GM19467 (cell line): ENCODE measurements around the gene CDYL.
"Not testable (repeated sequence)": the region's sequence is repeated elsewhere in the genome, so short reads cannot be mapped to it uniquely, and the experiment has no call there.

Experiments used
- ATAC-seq: cut with Tn5 transposase; IDR thresholded peaks from one replicate; pipeline ENCODE4 v1.9.1; 2021; ENCODE audit warnings: mild to moderate bottlenecking, moderate library complexity; ENCODE audit not compliant: unreplicated experiment

Gene CDYL

DNA sequence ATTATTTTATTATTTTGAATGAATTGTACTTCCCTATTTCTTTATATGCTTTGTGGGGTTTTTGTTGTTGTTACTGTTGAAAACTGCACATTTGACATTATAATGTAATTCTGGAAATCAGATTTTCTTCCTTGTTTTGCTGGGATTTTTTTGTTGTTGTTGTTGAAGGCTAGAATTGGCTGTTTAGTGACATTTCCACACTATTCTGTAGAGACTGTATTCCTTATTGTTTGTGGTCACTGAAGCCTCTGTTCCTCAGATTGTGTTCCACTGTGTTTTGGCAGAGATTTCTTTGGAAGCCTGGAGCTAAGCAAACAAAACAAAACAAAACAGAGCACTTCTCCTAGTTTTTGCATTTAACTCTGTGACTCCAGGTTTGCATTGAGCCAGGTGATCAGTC lies 52.9 kb downstream of the CDYL start:
- no peak for ATAC-seq

DNA sequence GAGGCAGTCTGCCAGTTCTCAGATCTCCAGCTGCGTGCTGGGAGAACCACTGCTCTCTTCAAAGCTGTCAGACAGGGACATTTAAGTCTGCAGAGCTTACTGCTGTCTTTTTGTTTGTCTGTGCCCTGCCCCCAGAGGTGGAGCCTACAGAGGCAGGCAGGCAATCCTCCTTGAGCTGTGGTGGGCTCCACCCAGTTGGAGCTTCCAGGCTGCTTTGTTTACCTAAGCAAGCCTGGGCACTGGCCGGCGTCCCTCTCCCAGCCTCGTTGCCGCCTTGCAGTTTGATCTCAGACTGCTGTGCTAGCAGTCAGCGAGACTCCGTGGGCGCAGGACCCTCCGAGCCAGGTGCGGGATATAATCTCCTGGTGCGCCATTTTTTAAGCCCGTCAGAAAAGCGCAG lies 59.3 kb downstream of the CDYL start:
- ATAC-seq = not testable (repeated sequence)

DNA sequence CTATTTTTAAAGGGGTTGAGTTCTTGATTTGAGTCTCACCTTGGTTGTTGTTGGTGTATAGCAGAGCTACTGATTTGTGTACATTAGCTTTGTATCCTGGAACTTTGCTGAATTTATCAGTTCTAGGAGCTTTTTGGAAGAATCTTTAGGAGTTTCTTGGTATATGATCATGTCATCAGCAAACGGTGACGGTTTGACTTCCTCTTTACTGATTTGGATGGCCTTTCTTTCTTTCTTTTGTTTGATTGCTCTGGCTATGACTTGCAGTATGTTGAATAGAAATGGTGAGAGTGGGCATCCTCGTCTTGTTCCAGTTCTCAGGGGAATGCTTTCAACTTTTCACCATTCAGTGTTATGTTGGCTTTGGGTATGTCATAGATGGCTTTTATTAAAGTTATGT lies 64.0 kb downstream of the CDYL start:
- ATAC-seq = no peak

DNA sequence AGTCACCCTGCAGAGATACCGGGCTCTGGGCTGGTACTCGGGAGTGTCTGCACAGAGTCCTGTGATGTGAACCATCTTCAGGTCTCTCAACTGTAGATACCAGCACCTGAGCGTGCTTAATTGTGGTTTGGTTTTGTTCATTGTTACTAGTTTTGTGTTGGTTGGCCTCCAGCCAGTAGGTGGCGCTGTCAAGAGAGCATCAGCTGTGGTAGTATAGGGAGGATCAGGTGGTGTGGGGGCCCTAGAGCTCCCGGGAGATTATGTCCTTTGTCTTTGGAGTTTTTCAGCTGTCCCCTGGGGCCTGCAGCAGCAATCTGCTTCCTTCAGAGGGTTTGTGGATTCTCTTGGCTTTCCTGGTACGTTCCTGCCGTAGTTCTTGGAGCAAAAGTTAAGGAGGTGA lies 67.9 kb downstream of the CDYL start:
- ATAC-seq = no peak

DNA sequence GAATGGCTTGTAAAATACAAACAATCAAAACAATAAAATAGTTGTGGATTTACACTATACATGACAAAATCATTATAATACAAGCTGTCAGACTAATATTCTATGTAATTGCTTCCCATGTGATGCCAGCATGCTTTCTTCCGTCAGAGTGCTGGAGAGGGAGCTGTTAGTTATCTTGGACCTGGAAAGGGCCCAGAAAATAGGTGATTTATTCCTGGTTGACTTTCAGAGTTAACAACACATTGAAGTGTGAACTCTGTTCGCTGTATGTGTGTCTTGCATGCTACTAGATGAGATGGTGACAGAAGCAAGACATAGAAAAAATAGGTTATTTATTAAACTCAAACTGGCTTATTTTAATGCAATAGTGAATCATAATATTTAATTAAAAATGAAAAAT lies 70.2 kb downstream of the CDYL start:
- no peak for ATAC-seq

DNA sequence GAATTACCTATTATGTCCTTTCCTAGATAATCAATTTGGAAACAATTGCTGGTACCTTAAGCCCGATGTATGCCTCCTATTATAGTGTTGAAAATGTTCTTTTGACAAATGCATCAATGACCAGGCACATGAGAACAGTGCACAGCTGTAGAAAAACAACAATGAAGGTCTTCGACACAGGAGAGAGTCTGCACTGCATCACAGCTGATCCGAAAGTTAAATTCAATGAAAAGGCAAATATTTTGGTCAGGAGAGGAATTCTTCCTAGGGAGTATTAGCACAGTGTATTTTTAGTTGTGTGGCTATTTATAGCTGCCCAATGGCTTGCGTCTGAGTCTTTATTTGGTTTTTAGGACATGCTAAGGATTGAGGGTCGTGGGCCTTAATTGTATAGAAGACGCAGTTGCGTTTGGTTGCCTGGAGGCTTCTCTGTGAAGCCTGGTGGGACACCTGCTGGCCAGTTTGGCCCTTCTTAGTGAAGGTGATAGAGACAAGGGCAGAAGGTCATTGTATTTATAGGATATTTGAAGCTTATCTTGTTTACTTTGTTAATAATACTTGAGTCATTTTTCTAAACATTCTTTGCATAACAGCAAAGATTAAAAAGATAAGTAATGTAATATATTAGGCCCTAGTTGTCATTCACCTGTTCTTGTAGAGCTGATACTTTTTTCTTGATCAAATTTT lies 72.3 kb downstream of the CDYL start:
- ATAC-seq = no peak

DNA sequence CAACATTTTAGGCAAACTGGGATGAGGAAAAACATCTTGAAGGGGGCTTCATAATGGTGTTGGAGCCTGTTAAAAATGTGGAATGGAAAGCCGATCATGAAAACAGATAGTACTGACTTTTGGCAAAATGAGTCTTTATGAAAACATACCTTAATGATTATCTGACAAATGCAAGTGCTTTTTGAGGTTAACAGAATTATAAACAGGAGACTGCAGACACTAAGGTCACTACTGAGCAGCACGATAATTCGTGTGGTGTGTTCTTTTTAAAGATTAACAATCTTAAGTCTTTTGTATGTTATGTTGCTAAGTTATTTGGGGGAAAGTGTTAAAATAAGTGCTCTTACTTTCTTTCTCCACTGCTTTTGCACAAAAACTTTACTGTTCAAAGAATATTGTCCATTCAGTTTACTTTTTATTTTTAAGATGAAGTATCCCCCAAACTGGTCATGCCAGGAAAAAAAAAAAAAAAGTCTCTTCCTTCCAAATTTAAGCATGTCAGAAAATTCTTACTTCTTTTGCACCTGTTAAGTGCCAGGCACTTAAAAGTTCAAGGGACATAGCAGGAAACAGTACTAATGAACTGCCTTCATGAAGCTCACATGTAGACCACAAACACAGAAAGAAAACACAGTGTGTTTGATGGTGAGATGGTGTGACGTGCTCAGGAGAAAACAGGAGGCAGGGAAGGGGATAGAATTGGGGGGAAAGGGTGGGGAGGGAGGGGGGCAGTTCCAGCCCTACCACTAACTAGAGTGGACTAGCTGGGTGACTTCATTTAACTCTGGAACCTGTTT lies 73.2 kb downstream of the CDYL start:
- ATAC-seq = no peak

DNA sequence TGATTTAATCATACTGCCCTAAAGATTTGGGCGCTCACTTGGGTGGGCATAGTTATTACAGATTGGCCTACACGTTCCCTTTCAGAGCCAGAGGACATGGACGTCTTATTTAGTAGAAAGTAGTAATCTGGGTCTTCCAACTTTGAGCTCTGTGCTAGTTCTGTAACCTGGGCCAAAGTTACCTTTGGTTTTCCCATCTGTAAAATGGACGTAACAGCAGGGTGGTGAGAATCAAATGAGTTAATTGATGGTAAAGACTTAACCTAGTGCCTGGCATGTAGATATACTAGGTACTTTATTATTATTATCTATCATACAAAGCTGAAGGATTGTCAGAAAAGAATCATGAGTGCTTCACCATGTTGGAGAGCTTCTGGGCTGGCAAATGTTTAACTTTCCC lies 74.8 kb downstream of the CDYL start:
- ATAC-seq = no peak

DNA sequence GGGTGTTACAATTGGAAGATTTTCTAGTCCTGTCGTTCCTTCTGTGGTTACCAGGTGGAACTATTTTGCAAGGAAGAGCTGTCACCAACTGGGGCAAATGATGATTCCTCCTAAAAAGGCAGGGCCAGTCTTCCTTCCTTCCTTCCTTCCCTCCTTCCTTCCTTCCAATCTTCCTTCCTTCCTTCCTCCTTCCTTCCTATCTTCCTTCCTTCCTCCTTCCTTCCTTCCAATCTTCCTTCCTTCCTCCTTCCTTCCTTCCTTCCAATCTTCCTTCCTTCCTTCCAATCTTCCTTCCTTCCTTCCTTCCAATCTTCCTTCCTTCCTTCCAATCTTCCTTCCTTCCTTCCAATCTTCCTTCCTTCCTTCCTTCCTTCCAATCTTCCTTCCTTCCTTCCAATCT lies 76.0 kb downstream of the CDYL start:
- ATAC-seq = not testable (repeated sequence)

DNA sequence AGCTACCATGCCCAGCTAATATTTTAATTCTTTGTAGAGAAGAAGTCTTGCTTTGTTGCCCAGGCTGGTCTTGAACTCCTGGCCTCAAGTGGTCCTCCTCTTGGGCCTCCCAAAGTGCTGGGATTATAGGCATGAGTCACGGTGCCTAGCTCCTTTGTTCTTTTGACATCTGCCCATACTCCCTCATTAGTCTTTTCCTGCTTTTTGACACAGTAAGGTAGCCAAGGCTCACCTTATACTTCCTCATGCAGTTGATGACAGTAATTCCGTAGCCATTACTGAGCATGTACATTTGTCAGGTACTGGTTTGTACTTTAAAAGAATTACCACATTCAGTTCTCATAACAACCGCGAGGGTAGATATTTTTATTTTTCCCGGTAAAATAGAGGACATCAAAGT lies 76.7 kb downstream of the CDYL start:
- no peak for ATAC-seq

DNA sequence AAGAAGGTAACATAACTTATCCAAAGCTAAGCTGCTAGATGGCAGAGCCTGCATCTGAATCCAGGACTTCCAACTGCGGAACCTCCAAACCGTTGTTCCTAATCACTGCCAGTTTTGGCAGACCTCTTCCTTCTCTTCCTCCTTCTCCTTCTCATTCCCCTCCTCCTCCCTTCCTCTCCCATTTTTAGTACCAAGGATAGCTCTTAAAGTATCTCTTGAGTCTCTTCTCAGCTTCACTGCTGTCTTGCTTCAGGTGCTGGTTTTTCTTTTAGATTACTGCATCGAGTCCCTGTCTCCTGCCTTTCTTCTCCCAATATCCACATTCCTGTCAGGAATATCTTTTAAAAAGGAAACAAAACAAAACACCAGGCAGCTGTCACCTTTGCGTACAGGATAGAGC lies 77.1 kb downstream of the CDYL start:
- ATAC-seq = no peak

DNA sequence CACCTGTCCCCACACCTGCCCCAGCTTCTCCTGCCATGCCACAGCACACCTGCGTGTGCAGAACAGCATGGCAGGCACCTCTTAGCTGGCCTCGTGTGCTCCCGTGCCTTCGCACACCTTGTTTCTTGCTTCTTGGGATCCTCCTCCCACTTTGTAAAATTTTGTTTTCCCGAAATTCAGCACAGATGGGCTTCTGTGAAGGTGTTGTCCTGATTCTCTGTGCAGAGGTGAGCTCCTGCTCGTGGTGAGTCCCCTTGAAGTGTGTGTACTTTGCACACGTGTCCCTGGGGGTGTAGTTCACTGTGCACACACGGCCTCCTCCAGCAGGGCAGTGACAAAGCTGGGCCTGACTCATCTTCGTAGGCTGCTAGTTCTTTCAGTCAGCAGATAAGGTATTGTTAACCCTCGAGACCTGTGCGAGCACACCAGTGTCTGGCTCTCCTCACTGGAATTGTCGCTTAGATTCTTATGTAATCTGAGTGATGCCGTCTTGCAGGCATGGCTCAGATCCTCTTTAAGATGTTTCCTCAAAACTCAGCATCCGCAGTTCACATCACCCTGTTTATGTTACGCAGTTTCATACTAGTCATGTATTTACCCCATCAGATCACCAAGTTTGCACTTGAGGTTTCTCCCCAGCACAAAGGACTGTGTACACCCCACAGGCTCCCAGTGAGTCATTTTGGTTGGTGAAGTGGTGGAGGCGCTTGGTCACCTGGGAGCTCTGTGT lies 77.7 kb downstream of the CDYL start:
- no peak for ATAC-seq

DNA sequence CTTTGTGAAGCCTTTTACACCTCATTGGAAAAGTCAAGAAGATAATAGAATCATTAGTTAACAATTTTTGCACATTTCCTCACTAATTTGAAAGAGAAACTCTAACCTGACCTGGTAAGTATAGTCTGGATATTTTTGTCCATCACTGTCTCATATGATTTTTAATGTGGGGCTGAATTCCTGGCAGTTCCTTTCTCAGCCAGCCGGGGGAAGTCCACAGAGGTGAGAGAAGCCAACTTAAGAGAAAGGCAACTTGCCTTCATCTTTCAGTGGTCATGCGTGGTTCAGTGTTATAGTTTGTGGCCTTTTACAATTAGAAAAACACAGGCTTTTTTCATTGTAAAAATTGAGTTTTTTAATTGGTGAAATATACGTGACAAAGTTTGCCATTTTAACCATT lies 80.6 kb downstream of the CDYL start:
- no peak for ATAC-seq

DNA sequence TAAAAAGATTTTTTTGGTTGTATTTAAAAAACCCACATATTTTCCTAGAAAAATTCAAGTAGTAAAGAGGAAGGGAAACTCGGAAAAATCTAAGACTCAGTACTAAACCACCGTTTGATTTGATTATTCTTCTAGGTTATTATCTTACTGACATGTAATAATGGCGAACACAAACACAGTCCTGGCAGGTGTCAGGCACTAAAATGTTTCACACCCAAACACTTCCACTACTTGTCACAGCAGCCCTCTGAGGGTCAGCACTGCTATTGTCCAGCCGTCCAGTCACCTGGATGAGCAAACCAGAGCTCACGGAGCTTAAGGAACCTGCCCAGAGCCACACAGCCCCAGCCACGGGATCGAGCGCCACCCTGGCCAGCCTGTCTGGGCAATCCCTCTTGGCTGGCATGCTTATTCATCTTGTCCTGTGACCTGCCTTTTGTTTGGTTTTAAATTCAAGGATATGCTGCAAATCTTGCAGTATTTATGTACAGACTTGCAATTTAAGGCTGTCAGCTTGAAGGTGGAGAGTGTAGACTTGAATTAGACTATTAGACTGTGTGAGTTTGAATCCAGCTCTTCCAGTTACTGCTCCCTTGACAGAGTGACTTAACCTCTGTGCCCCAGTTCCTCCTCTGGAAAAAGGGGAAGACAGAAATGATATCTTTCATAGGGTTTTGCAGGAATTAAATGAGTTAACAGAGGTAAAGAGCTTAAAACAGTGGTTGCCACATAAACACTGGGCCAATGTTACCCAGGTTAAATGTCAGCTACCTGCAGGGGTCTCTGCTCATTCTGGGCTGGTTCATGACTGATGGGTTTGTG lies 82.2 kb downstream of the CDYL start:
- no peak for ATAC-seq

DNA sequence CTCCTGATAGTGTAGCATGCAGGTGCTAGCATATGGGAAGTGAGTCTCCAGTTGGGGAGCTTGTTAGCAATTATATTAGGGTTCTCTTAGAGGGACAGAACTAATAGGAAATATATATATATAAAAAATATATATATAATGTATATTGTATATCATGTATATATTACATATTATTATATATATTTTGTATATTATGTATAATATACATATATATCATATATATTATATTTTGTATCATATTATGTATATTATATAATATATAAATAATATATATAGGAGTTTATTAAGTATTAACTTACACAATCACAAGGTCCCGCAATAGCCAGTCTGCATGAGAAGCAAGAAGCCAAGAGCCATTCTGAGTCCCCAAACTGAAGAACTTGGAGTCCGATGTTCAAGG lies 84.2 kb downstream of the CDYL start:
- no peak for ATAC-seq

DNA sequence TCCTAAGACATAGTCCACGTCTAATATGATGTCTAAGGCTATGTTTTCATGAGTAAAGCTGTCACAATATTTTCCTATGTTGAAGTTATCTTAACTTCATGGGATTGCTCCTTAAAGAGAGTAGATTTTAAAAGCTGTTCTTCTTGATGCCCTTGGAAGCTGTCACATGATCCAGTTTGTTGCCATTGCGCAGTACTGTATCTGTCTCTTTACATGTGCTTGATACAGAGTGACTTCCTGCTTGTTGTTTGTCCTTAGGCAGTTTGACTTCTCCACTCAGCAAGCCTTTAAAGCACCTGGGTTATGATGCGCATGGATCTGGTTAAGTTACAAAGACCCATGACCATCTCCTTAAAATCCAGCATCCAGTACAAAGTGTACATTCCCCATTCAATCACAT lies 85.4 kb downstream of the CDYL start:
- no peak for ATAC-seq

DNA sequence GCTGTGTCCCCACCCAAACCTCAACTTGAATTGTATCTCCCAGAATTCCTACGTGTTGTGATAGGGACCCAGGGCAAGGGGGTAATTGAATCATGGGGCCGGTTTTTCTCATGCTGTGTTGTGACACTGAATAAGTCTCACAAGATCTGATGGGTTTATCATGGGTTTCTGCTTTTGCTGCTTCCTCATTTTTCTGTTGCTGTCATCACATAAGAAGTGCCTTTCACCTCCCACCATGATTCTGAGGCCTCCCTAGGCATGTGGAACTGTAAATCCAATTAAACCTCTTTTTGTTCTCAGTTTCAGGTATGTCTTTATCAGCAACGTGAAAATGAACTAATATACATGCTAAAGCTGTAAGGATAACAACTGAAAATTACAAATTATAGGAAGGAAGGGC lies 88.3 kb downstream of the CDYL start:
- no peak for ATAC-seq

DNA sequence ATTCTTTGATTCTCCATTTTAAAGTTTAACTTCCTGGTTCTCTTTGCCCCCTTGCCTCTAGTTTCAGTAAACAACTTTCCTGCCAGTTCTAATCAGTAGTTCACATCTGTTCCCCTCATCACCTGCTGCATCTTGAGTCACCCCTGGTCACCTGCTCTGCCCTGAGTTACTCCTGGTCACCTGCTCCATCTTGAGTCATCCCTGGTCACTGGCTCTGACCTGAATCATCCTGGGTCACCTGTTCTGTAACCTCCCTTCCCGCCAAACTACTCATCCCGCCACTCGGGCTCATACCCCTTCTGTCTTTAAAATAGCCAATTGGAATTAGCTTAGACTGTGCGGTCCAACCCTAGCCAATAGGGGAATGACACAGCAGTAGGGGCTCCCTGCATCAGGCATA lies 88.8 kb downstream of the CDYL start:
- not testable (repeated sequence) for ATAC-seq

DNA sequence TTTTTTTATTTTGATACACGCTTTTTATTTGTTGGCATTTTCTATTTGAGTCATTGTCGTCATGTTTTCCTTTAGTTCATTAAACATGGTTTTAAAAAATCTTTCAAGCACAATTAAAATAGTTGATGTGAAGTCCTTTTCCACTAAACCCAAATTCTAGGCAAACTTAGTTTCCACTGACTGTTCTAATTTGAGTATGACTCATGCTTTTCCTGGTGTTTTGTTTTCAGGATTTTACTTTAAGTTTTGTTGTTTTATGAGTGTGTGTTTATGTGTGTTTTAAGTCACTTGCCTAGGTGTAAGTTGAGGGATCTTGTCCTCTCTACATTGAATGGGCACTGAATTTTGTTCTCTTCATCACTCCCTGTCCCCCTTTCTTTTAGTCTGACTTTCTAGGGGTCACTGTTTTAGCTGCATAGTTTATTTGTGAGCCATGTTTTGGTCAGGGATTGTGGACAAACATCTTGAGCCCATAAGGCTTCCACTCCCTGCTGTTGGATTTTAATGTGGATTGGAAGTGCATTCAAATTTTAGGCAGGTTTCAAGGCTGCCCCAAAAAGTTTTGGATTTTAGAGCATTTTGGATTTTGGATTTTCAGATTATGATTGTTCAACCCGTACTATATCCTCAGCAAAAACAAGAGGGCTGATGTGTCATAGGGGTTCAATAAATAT lies 94.8 kb downstream of the CDYL start:
- no peak for ATAC-seq

DNA sequence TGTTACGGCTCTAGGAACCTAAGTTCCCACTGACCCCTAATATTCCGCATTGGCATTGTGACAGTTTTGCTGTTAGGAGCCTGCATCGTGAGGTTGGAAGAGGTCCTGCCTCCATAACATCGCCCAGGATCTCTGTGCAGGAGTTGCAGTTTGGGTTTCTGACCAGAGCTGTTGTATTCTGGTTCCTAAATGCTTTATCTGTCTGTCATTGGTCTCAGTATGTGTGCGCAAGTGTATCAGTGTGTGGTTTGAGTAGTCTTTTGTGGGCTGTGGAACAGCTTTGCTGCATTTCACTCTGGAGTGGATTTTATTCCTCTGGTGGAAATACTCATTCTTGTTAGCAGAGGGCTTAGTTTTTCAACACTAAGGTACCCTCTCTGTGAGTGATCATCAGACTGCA lies 95.6 kb downstream of the CDYL start:
- ATAC-seq = no peak

DNA sequence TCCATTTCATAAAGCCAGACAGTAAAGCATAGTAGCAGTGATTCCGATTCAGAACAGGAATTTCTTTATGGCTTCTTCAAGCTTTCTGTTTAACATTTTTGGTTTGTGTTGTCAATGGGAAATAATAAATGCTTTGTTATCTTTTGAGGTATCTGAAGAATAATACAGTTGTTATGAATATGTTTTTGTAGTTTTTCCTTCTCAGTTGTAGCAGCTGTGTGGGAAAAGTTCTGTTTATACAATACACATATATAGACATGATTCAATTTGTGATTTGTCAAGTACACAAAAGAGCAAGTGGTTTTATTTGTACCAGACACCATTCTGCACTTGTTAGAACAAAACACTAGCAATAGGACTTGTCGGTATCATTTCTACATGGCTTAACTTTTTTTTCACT lies 96.6 kb downstream of the CDYL start:
- no peak for ATAC-seq
